ENCODE data around the gene SDR39U1.

SDR39U1 gene

DNA sequence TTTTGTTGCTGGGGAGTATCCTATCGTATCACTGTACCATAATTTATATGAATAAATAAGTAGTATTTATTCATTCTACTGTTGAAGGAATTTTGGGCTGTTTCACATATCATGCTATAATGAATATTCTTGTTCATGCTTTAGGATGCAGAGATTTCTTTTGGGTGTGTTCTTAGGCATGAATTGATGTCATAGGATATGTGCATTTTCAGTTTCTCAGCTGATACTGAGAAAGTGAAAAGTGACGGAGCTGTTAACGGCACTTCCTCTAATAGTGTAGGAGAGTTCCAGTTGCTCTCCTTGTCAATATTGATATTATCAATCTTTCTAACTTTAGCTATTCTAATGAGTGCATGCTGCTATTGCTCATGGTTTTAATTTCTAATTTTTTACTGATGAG is 23.2 kb upstream of the SDR39U1 start:
- Histone ChIP-seq H3K79me2 (ENCODE audit: control insufficient read depth, low read length) (no peaks in the 10 kb centered on the region), H3K36me3 (ENCODE audit: control insufficient read depth, low read length) (no peaks in the 10 kb centered on the region), H3K4me3 (ENCODE audit: low read length) (no peak overlapping the region), H3K4me2 (ENCODE audit: low read length) (no peak overlapping the region), H3K27me3 (ENCODE audit: control insufficient read depth, low read length) (no peaks in the 10 kb centered on the region), H3K4me1 (ENCODE audit: control insufficient read depth, low read length) (no peaks in the 10 kb centered on the region), H3K27ac (ENCODE audit: low read depth, low read length) (no peak overlapping the region), H3K9me3 (ENCODE audit: control insufficient read depth, insufficient read depth, low read length) (no peaks in the 10 kb centered on the region), H3K9me2 (replicated peaks; ENCODE audit: control insufficient read depth, low read length) (no peaks in the 10 kb centered on the region), H3F3A (ENCODE audit: control insufficient read depth, insufficient read depth) (no peaks in the 10 kb centered on the region), H4K20me1 (ENCODE audit: control insufficient read depth, insufficient read depth, low read depth, low read length) (no peaks in the 10 kb centered on the region)
- TF ChIP-seq, protein P1, sequence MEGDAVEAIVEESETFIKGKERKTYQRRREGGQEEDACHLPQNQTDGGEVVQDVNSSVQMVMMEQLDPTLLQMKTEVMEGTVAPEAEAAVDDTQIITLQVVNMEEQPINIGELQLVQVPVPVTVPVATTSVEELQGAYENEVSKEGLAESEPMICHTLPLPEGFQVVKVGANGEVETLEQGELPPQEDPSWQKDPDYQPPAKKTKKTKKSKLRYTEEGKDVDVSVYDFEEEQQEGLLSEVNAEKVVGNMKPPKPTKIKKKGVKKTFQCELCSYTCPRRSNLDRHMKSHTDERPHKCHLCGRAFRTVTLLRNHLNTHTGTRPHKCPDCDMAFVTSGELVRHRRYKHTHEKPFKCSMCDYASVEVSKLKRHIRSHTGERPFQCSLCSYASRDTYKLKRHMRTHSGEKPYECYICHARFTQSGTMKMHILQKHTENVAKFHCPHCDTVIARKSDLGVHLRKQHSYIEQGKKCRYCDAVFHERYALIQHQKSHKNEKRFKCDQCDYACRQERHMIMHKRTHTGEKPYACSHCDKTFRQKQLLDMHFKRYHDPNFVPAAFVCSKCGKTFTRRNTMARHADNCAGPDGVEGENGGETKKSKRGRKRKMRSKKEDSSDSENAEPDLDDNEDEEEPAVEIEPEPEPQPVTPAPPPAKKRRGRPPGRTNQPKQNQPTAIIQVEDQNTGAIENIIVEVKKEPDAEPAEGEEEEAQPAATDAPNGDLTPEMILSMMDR (IDR thresholded peaks at IDR 0.05; ENCODE audit: low read depth, low read length, poor library complexity, severe bottlenecking) = no peak
- TF ChIP-seq EZH2phosphoT487 (IDR thresholded peaks at IDR 0.05; ENCODE audit: borderline replicate concordance, low read length) = no peak

DNA sequence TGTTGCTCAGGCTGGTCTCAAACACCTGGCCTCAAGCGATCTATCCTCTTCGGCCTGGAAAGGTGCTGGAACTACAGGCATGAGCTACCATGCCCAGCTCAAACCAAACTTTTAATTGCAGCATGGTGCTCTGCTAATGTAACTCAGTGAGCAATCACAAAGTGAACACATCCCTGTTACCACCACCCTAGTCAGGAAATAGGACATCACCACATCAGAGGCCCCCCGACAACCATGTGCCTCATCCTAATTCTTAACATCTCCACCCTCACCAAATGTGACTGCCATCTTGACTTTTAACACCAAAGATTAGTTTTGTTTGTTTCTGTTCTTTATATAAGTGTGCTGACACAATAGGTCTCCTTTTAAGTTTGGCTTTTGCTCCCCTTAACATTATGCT is 22.8 kb upstream of the SDR39U1 start:
- no peaks in the 10 kb centered on the region for H3K4me1 ChIP-seq (ENCODE audit: control insufficient read depth, low read length)
- no peak overlapping the region for H3K4me3 ChIP-seq (ENCODE audit: low read length)
- no peaks in the 10 kb centered on the region for H3K27me3 ChIP-seq (ENCODE audit: control insufficient read depth, low read length)
- no peak overlapping the region for H3K27ac ChIP-seq (ENCODE audit: low read depth, low read length)
- H3K36me3 ChIP-seq (ENCODE audit: control insufficient read depth, low read length) = no peaks in the 10 kb centered on the region
- no peaks in the 10 kb centered on the region for H3K79me2 ChIP-seq (ENCODE audit: control insufficient read depth, low read length)
- H3F3A ChIP-seq (ENCODE audit: control insufficient read depth, insufficient read depth) = no peaks in the 10 kb centered on the region
- H3K4me2 ChIP-seq (ENCODE audit: low read length) = no peak overlapping the region
- no peaks in the 10 kb centered on the region for H3K9me2 ChIP-seq (replicated peaks; ENCODE audit: control insufficient read depth, low read length)
- no peaks in the 10 kb centered on the region for H3K9me3 ChIP-seq (ENCODE audit: control insufficient read depth, insufficient read depth, low read length)
- no peaks in the 10 kb centered on the region for H4K20me1 ChIP-seq (ENCODE audit: control insufficient read depth, insufficient read depth, low read depth, low read length)
- TF ChIP-seq, protein P1 (IDR thresholded peaks at IDR 0.05; ENCODE audit: low read depth, low read length, poor library complexity, severe bottlenecking) = no peak
- no peak for TF ChIP-seq EZH2phosphoT487 (IDR thresholded peaks at IDR 0.05; ENCODE audit: borderline replicate concordance, low read length)

DNA sequence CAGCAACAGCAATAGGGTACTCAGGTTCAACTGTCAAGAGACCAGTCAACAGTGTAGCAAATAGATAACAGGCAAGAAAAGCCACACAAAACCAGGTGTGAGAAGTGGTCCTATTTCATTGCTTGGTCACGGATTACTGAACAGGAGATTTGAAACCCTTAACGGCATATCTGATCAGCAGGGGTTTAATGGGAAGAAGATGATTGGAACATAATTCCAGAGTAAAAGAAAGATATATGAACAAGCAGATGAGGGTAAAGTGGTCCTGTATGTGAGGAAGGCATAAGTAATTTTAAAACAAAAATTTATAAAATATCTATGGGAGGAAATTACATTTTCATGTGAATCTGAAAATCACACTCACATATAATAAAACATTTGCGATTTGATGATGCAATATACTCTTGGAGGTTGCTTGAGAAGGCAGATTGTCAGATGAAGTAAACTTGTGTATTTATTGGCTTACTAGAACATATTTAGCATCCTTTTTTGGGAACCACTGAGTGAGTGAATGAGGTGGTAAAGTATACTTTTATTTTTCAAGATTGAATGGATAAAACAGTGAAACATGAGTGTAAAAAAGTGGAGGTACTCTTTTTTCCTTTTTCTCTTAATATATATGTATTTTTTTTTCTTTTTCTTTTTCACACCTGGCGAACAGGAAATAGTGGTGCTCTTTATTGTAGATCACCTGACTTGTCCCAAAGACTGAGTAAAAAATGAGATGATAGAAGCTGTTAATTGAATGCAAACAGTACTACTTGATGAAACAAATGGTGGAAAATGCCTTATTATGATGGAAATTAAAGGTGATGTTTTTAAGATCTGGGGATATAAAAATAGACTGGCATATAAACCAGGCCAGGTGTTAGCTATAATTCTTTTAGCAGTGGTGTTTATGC is 21.6 kb upstream of the SDR39U1 start:
- Histone ChIP-seq H3K27me3 (ENCODE audit: control insufficient read depth, low read length) (no peaks in the 10 kb centered on the region), H3K4me2 (ENCODE audit: low read length) (no peak overlapping the region), H3K9me2 (replicated peaks; ENCODE audit: control insufficient read depth, low read length) (no peaks in the 10 kb centered on the region), H3K36me3 (ENCODE audit: control insufficient read depth, low read length) (no peaks in the 10 kb centered on the region), H3K9me3 (ENCODE audit: control insufficient read depth, insufficient read depth, low read length) (no peaks in the 10 kb centered on the region), H3K4me3 (ENCODE audit: low read length) (no peak overlapping the region), H3K79me2 (ENCODE audit: control insufficient read depth, low read length) (no peaks in the 10 kb centered on the region), H3K4me1 (ENCODE audit: control insufficient read depth, low read length) (no peaks in the 10 kb centered on the region), H3K27ac (ENCODE audit: low read depth, low read length) (no peak overlapping the region), H3F3A (ENCODE audit: control insufficient read depth, insufficient read depth) (no peaks in the 10 kb centered on the region), H4K20me1 (ENCODE audit: control insufficient read depth, insufficient read depth, low read depth, low read length) (no peaks in the 10 kb centered on the region)
- TF ChIP-seq, protein P1 (IDR thresholded peaks at IDR 0.05; ENCODE audit: low read depth, low read length, poor library complexity, severe bottlenecking) = no peak
- no peak for TF ChIP-seq EZH2phosphoT487 (IDR thresholded peaks at IDR 0.05; ENCODE audit: borderline replicate concordance, low read length)
